ENCODE measurements around the gene PPP6R3.

The PPP6R3 gene

GRCh38 chr11:68583041-68583446 lies 122.5 kb downstream of the PPP6R3 start:
- ATAC-seq, result no peak
- TF ChIP-seq BACH2 (CRISPR knock-in tag; IDR thresholded peaks at IDR 0.05; ENCODE audit: borderline replicate concordance), result no peak
- no peak for TF ChIP-seq PATZ1 (CRISPR knock-in tag; IDR thresholded peaks at IDR 0.05; ENCODE audit: borderline replicate concordance)
- TF ChIP-seq ARNTL (CRISPR knock-in tag; IDR thresholded peaks at IDR 0.05; ENCODE audit: borderline replicate concordance, low read depth), result no peak
- no peak for TF ChIP-seq ZNF8 (CRISPR knock-in tag; IDR thresholded peaks at IDR 0.05)
- TF ChIP-seq TCF4 (CRISPR knock-in tag; IDR thresholded peaks at IDR 0.05; ENCODE audit: borderline replicate concordance), result no peak
- TF ChIP-seq OSR1 (CRISPR knock-in tag; IDR thresholded peaks at IDR 0.05), result no peak
- no peak for TF ChIP-seq GLIS3 (CRISPR knock-in tag; IDR thresholded peaks at IDR 0.05)
- no peak for TF ChIP-seq TOX (CRISPR knock-in tag; IDR thresholded peaks at IDR 0.05; ENCODE audit: borderline replicate concordance)
- TF ChIP-seq RARB (CRISPR knock-in tag; IDR thresholded peaks at IDR 0.05), result no peak
- no peak for TF ChIP-seq ISL1 (CRISPR knock-in tag; IDR thresholded peaks at IDR 0.05)
- TF ChIP-seq, protein P1, sequence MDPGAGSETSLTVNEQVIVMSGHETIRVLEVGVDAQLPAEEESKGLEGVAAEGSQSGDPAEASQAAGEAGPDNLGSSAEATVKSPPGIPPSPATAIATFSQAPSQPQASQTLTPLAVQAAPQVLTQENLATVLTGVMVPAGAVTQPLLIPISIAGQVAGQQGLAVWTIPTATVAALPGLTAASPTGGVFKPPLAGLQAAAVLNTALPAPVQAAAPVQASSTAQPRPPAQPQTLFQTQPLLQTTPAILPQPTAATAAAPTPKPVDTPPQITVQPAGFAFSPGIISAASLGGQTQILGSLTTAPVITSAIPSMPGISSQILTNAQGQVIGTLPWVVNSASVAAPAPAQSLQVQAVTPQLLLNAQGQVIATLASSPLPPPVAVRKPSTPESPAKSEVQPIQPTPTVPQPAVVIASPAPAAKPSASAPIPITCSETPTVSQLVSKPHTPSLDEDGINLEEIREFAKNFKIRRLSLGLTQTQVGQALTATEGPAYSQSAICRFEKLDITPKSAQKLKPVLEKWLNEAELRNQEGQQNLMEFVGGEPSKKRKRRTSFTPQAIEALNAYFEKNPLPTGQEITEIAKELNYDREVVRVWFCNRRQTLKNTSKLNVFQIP (CRISPR knock-in tag; IDR thresholded peaks at IDR 0.05; ENCODE audit: borderline replicate concordance, low read depth), result no peak
- TF ChIP-seq ZNF70 (CRISPR knock-in tag; IDR thresholded peaks at IDR 0.05), result no peak
- no peak for TF ChIP-seq PPARA (CRISPR knock-in tag; IDR thresholded peaks at IDR 0.05; ENCODE audit: borderline replicate concordance)
- no peak for TF ChIP-seq CREB5 (CRISPR knock-in tag; IDR thresholded peaks at IDR 0.05; ENCODE audit: low read depth)

- ATAC-seq, result peak; percentile 51
- no peak for TF ChIP-seq TCF4 (CRISPR knock-in tag; IDR thresholded peaks at IDR 0.05; ENCODE audit: borderline replicate concordance)
- TF ChIP-seq ARNTL (CRISPR knock-in tag; IDR thresholded peaks at IDR 0.05; ENCODE audit: borderline replicate concordance, low read depth), result no peak
- no peak for TF ChIP-seq PATZ1 (CRISPR knock-in tag; IDR thresholded peaks at IDR 0.05; ENCODE audit: borderline replicate concordance)
- TF ChIP-seq ZC3H10 (CRISPR knock-in tag; IDR thresholded peaks at IDR 0.05), result no peak
- TF ChIP-seq CSDC2 (CRISPR knock-in tag; IDR thresholded peaks at IDR 0.05), result no peak
- TF ChIP-seq ZNF70 (CRISPR knock-in tag; IDR thresholded peaks at IDR 0.05), result no peak
- no peak for TF ChIP-seq TOX (CRISPR knock-in tag; IDR thresholded peaks at IDR 0.05; ENCODE audit: borderline replicate concordance)
- TF ChIP-seq ISL1 (CRISPR knock-in tag; IDR thresholded peaks at IDR 0.05), result no peak
- TF ChIP-seq ZFP30 (CRISPR knock-in tag; IDR thresholded peaks at IDR 0.05), result no peak
- TF ChIP-seq SNAI2 (CRISPR knock-in tag; IDR thresholded peaks at IDR 0.05), result no peak
- no peak for TF ChIP-seq RARB (CRISPR knock-in tag; IDR thresholded peaks at IDR 0.05)
- TF ChIP-seq OSR1 (CRISPR knock-in tag; IDR thresholded peaks at IDR 0.05), result no peak
- no peak for TF ChIP-seq GLIS3 (CRISPR knock-in tag; IDR thresholded peaks at IDR 0.05)
- no peak for TF ChIP-seq ESRRG (CRISPR knock-in tag; IDR thresholded peaks at IDR 0.05)
- no peak for TF ChIP-seq CSRNP3 (CRISPR knock-in tag; IDR thresholded peaks at IDR 0.05)
- TF ChIP-seq CREB5 (CRISPR knock-in tag; IDR thresholded peaks at IDR 0.05; ENCODE audit: low read depth), result no peak
Observed at GRCh38 chr11:68584097-68584496, 123.5 kb downstream of the PPP6R3 start.
